GM10266 (cell line): Measurements from ENCODE around the gene CCDC141.

Experiments
- DNase-seq: peaks from one replicate; pipeline ENCODE4 v3.0.0; 2012; ENCODE audit errors: extremely low spot score
- CTCF ChIP-seq: IDR thresholded peaks from 2 replicates; pipeline ENCODE4 v1.5.1; 2012; ENCODE audit warnings: mild to moderate bottlenecking, low read depth; ENCODE audit not compliant: control insufficient read depth, insufficient read depth; ENCODE audit errors: missing control alignments

CCDC141 gene

GRCh38 chr2:178787155-178787554, 262.8 kb downstream of the CCDC141 start:
- TF ChIP-seq CTCF, result no peak
- DNase-seq, result no peak

- no peak for TF ChIP-seq CTCF
- DNase-seq, result no peak
Measured at GRCh38 chr2:178783889-178784288, 266.0 kb downstream of the CCDC141 start.

GRCh38 chr2:178782236-178782635, 267.7 kb downstream of the CCDC141 start:
- no peak for TF ChIP-seq CTCF
- no peak for DNase-seq
